ENCODE measurements around the gene GTPBP6. TPM values are rescaled to one million over a fixed set of nuclear protein-coding genes. Genes with fewer than 3 reads are reported as not detected.

Gene GTPBP6
- total RNA-seq, 1 experiment from 2014 or later, result 41.6 TPM

DNA sequence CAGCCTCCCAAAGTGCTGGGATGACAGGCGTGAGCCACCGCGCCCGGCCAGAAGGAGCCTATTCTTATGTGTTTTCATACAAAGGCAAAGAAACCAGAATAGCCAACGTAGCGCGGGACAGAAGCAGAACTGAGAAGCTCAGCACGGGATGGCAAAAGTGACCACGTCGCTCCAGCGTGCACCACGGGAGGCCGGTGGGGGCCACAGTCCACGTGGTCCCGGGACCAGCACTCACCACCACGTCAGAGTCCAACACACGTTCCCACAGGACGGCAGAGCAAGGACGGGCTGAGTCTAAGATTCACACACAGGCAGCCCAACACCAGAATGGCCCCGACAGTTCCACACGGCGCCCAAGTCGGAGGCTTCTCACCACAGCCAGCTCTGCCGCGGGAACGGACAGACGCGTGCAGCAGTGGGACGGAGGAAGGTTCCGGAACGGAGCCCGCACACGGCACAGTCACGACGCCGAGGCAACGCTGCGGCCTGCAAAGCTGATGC lies 18.8 kb upstream of the GTPBP6 start:
- RAD21 ChIA-PET (ENCODE audit: low non-redundant PET in 1 of 2, low total read pairs in 2 of 2, uncharacterized antibody in 2 of 2, unreplicated experiment in 2 of 2), result no interaction called here
- no peak overlapping the region for H3K4me2 ChIP-seq (ENCODE audit: low read length)
- H3K79me2 ChIP-seq (ENCODE audit: insufficient read depth, low read length), result no peaks in the 10 kb centered on the region
- H3K36me3 ChIP-seq (ENCODE audit: control insufficient read depth in 1 of 2, insufficient read depth in 2 of 2, low read length in 2 of 2), result no peaks in the 10 kb centered on the region
- no peaks in the 10 kb centered on the region for H3K9me2 ChIP-seq (ENCODE audit: insufficient read depth)
- H4K20me1 ChIP-seq (ENCODE audit: insufficient read depth), result no peaks in the 10 kb centered on the region
- no peaks in the 10 kb centered on the region for H3K9me3 ChIP-seq (ENCODE audit: control insufficient read depth in 1 of 2, insufficient read depth in 1 of 2, low read depth in 1 of 2, low read length in 2 of 2)
- ATAC-seq (no peak), DNase-seq (ENCODE audit: low read depth, low spot score) (no peak)
- H3K4me3 ChIP-seq (replicated peaks in 1 of 2; ENCODE audit: low read depth in 1 of 2, low read length in 2 of 2), result no peak overlapping the region
- CTCF ChIA-PET, result no interaction called here
- H3K4me1 ChIP-seq (ENCODE audit: control insufficient read depth in 1 of 2, insufficient read depth in 2 of 2, low read length in 2 of 2), result no peaks in the 10 kb centered on the region
- TF ChIP-seq, protein P1, sequence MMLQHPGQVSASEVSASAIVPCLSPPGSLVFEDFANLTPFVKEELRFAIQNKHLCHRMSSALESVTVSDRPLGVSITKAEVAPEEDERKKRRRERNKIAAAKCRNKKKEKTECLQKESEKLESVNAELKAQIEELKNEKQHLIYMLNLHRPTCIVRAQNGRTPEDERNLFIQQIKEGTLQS (IDR thresholded peaks at IDR 0.05), result no peak
- intact Hi-C loops (cut with micrococcal nuclease), result no loop called here
- H3K27ac ChIP-seq (ENCODE audit: low read depth, low read length), result no peak overlapping the region
- H2AFZ ChIP-seq (ENCODE audit: low read depth, low read length, poor library complexity, severe bottlenecking), result no peak overlapping the region
- no peaks in the 10 kb centered on the region for H3K27me3 ChIP-seq (ENCODE audit: insufficient read depth, low read length)
- H3K9ac ChIP-seq (ENCODE audit: low read length), result no peak overlapping the region
- no TSS peak for BruUV-seq (replicated peaks)
- POLR2A ChIA-PET, result no interaction called here

DNA sequence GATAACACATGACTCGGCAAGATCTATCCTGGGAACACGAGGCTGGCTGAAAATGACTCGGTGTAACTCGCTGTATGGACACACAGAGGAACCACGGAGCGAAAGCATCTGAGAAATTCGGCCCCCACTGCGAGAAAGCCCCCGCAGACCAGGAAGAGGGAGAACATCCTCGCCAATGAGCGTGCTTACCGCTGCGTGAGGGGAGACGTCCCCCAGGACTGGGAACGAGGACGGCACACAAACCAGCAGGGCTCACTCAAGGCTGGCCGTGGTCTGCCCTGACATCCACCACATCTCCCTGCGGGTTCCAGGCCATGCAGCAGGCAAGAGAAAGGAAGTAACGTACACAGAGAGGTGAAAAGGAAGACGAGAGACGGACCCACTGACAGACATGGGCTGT lies 17.6 kb upstream of the GTPBP6 start:
- Histone ChIP-seq H3K79me2 (ENCODE audit: insufficient read depth, low read length) (no peaks in the 10 kb centered on the region), H3K36me3 (ENCODE audit: control insufficient read depth in 1 of 2, insufficient read depth in 2 of 2, low read length in 2 of 2) (no peaks in the 10 kb centered on the region), H3K9me3 (ENCODE audit: control insufficient read depth in 1 of 2, insufficient read depth in 1 of 2, low read depth in 1 of 2, low read length in 2 of 2) (no peaks in the 10 kb centered on the region), H3K4me2 (ENCODE audit: low read length) (no peak overlapping the region), H2AFZ (ENCODE audit: low read depth, low read length, poor library complexity, severe bottlenecking) (no peak overlapping the region), H4K20me1 (ENCODE audit: insufficient read depth) (no peaks in the 10 kb centered on the region), H3K27ac (ENCODE audit: low read depth, low read length) (no peak overlapping the region), H3K27me3 (ENCODE audit: insufficient read depth, low read length) (no peaks in the 10 kb centered on the region), H3K4me3 (replicated peaks in 1 of 2; ENCODE audit: low read depth in 1 of 2, low read length in 2 of 2) (no peak overlapping the region), H3K9me2 (ENCODE audit: insufficient read depth) (no peaks in the 10 kb centered on the region), H3K9ac (ENCODE audit: low read length) (no peak overlapping the region), H3K4me1 (ENCODE audit: control insufficient read depth in 1 of 2, insufficient read depth in 2 of 2, low read length in 2 of 2) (peaks cover 2 to 8% of the 10 kb centered on the region in 2 experiments; a peak in 2 of 4 replicates)
- RAD21 ChIA-PET (ENCODE audit: low non-redundant PET in 1 of 2, low total read pairs in 2 of 2, uncharacterized antibody in 2 of 2, unreplicated experiment in 2 of 2), result no interaction called here
- intact Hi-C loops (cut with micrococcal nuclease), result no loop called here
- CTCF ChIA-PET, result no interaction called here
- POLR2A ChIA-PET, result no interaction called here
- ATAC-seq (no peak), DNase-seq (ENCODE audit: low read depth, low spot score) (no peak)
- no TSS peak for BruUV-seq (replicated peaks)
- TF ChIP-seq FOSL1 (IDR thresholded peaks at IDR 0.05; ENCODE audit: low read depth), result no peak
- no peak for TF ChIP-seq EGR1 (IDR thresholded peaks at IDR 0.05; ENCODE audit: low read depth)
- TF ChIP-seq ZFX (IDR thresholded peaks at IDR 0.05), result no peak

Measured in HCT116 (cell line).